GM12878 (cell line): Measurements from ENCODE around the gene BDKRB2. TPM values are rescaled to one million over a fixed set of nuclear protein-coding genes. Genes with fewer than 3 reads are reported as not detected.

Source experiments
- ATAC-seq: fragments of 200-7000 bp; cut with Tn5 transposase; 3 replicates; pipeline ENCODE4 v1.9.1; 2020; ENCODE audit warnings: mild to moderate bottlenecking, moderate library complexity
- BruUV-seq: library from RNA; stranded (reverse); fragments of 400-500 nt; replicated peaks from 2 replicates; lab custom pipeline; 2021; lab: Mats Ljungman, UMichigan
- CTCF ChIA-PET: fragments of 300-600 bp; sonication (Branson Sonifier 250); formaldehyde crosslinking; extraction: SDS; loops from one replicate; lab custom pipeline; 2021; ENCODE audit warnings: inconsistent platforms; lab: Yijun Ruan, JAX
- POLR2A ChIA-PET: fragments of 350-600 bp; formaldehyde crosslinking; extraction: SDS; loops from one replicate; lab custom pipeline; 2021; ENCODE audit warnings: inconsistent platforms; lab: Charles Lee
- RAD21 ChIA-PET: fragments of 300-600 bp; sonication (Branson Sonifier 250); formaldehyde crosslinking; loops from one replicate; lab custom pipeline; 2023; ENCODE audit warnings: antibody characterized with exemption; ENCODE audit not compliant: unreplicated experiment; lab: Charles Lee
- SMC1A ChIA-PET: fragments of 300-600 bp; sonication (Branson Sonifier 250); formaldehyde crosslinking; loops from one replicate; lab custom pipeline; 2023; ENCODE audit not compliant: unreplicated experiment, uncharacterized antibody; lab: Charles Lee
- DNase-seq: peaks from one replicate; pipeline ENCODE4 v3.0.0-alpha.2; 2011; ENCODE audit warnings: low read depth, low spot score
- FAIRE-seq: peaks from 3 replicates; lab custom pipeline; 2011; peaks lifted over from hg19 to GRCh38; lab: Jason Lieb, UNC
- H2AFZ ChIP-seq: 2 replicates; pipeline ENCODE4 v1.6.0; 2011; ENCODE audit warnings: low read depth, low read length, control low read depth; ENCODE audit not compliant: control insufficient read depth
- H3K27ac ChIP-seq: 2 replicates; pipeline ENCODE4 v1.5.1; 2011; ENCODE audit warnings: control low read depth; ENCODE audit not compliant: control insufficient read depth, insufficient read depth
- H3K27me3 ChIP-seq, 2 experiments: replicated peaks in 1 of 2; 2 replicates each; pipeline versions ENCODE4 v1.6.0 to v1.6.1; 2011; ENCODE audit warnings: low read length in 1 of 2; ENCODE audit not compliant: control insufficient read depth in 2 of 2, insufficient read depth in 2 of 2
- H3K36me3 ChIP-seq, 2 experiments: 2 replicates each; pipeline ENCODE4 v1.5.1; 2011; ENCODE audit warnings: low read length in 1 of 2; ENCODE audit not compliant: control insufficient read depth in 2 of 2, insufficient read depth in 2 of 2
- H3K4me1 ChIP-seq: 2 replicates; pipeline ENCODE4 v1.6.1; 2011; ENCODE audit warnings: mild to moderate bottlenecking, low read length, moderate library complexity, mixed read lengths; ENCODE audit not compliant: control insufficient read depth, insufficient read depth
- H3K4me2 ChIP-seq: 2 replicates; pipeline ENCODE4 v1.6.0; 2011; ENCODE audit warnings: control low read depth; ENCODE audit not compliant: control insufficient read depth, insufficient read depth
- H3K4me3 ChIP-seq: fragments of 200-600 bp; sonication (generic); 2 replicates; pipeline ENCODE4 v1.5.1; 2016
- H3K79me2 ChIP-seq: 2 replicates; pipeline ENCODE4 v1.6.0; 2011; ENCODE audit warnings: low read length; ENCODE audit not compliant: control insufficient read depth, insufficient read depth
- H3K9ac ChIP-seq: 2 replicates; pipeline ENCODE4 v1.8.0; 2011; ENCODE audit warnings: low read length, control low read depth, mixed read lengths; ENCODE audit not compliant: control insufficient read depth, insufficient read depth
- H3K9me3 ChIP-seq: replicated peaks from 3 replicates; pipeline ENCODE4 v1.5.1; 2011; ENCODE audit warnings: mild to moderate bottlenecking, low read length; ENCODE audit not compliant: control insufficient read depth, insufficient read depth
- H4K20me1 ChIP-seq: 2 replicates; pipeline ENCODE4 v1.6.0; 2011; ENCODE audit not compliant: control insufficient read depth, insufficient read depth
- EP300 ChIP-seq, 2 experiments: fragments of 150-350 bp in 1 of 2; IDR thresholded peaks; 2 replicates each; pipeline ENCODE4 v1.6.1; 2011 to 2012; ENCODE audit warnings: low read depth in 2 of 2, low read length in 2 of 2, borderline replicate concordance in 1 of 2, improper control_type of control experiment in 1 of 2, inconsistent platforms in 1 of 2; ENCODE audit not compliant: control insufficient read depth in 1 of 2
- FOXM1 ChIP-seq: IDR thresholded peaks from 2 replicates; pipeline ENCODE4 v1.6.1; 2012; ENCODE audit warnings: low read depth, mild to moderate bottlenecking, inconsistent platforms, low read length, moderate library complexity
- MEF2A ChIP-seq: IDR thresholded peaks from 2 replicates; pipeline ENCODE4 v1.6.1; 2011; ENCODE audit warnings: low read depth, mild to moderate bottlenecking, low read length, moderate library complexity; ENCODE audit not compliant: insufficient read depth
- NFIC ChIP-seq: IDR thresholded peaks from 2 replicates; pipeline ENCODE4 v1.6.1; 2012; ENCODE audit warnings: low read depth, mild to moderate bottlenecking, inconsistent platforms, low read length, moderate library complexity
- RBBP5 ChIP-seq: fragments of 200-600 bp; sonication (generic); conservative IDR thresholded peaks from 2 replicates; pipeline ENCODE4 v1.6.1; 2016
- RELA ChIP-seq: fragments of 450-650 bp; IDR thresholded peaks from 2 replicates; pipeline ENCODE4 v1.8.0; 2014; ENCODE audit warnings: borderline replicate concordance; ENCODE audit not compliant: partially characterized antibody
- SRF ChIP-seq, 2 experiments: IDR thresholded peaks; 2 replicates each; pipeline ENCODE4 v1.6.1; 2011; ENCODE audit warnings: low read depth in 2 of 2, low read length in 2 of 2, mild to moderate bottlenecking in 1 of 2, moderate library complexity in 1 of 2
- TAF1 ChIP-seq: IDR thresholded peaks from 2 replicates; pipeline ENCODE4 v1.6.1; 2011; ENCODE audit warnings: mild to moderate bottlenecking, low read depth, low read length, borderline replicate concordance
- YY1 ChIP-seq: IDR thresholded peaks from 2 replicates; pipeline ENCODE4 v1.6.1; 2011; ENCODE audit warnings: low read depth, mild to moderate bottlenecking, low read length
- ZBED1 ChIP-seq: IDR thresholded peaks from 2 replicates; pipeline ENCODE4 v1.6.1; 2016; ENCODE audit warnings: borderline replicate concordance
- WGBS: methylation state at CpG from one replicate; pipeline ENCODE4 v1.1.6; 2016; ENCODE audit warnings: low lambda C conversion rate; ENCODE audit not compliant: insufficient replicate concordance, insufficient coverage; ENCODE audit errors: missing lambda C conversion rate; 5-methylcytosine and 5-hydroxymethylcytosine counted together
- in situ Hi-C: fragments of 300-500 bp; cut with MboI; formaldehyde crosslinking; loops from 9 replicates; pipeline ENCODE4 v1.14.3; 2018; ENCODE audit warnings: mixed read lengths
- intact Hi-C: fragments of 100-400 bp; cut with micrococcal nuclease; formaldehyde crosslinking; loops from one replicate; pipeline ENCODE4 v1.14.2; 2022; ENCODE audit not compliant: unreplicated experiment
- polyA plus RNA-seq, 11 experiments: library from polyadenylated mRNA; depleted of rRNA in 4 of 11; unstranded in 6 of 11; stranded (reverse) in 5 of 11; fragments of >200 nt; fragmentation: Nextera tagmentation in 4 of 11; fragmentation: Illumina TruSeq in 1 of 11; extraction: Ambion mirVana in 4 of 11; extraction: Trizol in 1 of 11; gene quantifications; 1 replicate in 1 of 11; 2 replicates in 10 of 11; pipeline versions ENCODE4 v1.2.1 to v1.2.3, GENCODE V29; 2011 to 2016; ENCODE audit warnings: inconsistent platforms in 2 of 11, missing spikeins in 2 of 11, low read depth in 1 of 11
- total RNA-seq, 4 experiments: library from RNA; depleted of rRNA in 3 of 4; stranded (reverse); fragments of >200 nt in 3 of 4; fragmentation: Illumina TruSeq in 1 of 4; extraction: Trizol in 1 of 4; gene quantifications; 2 replicates each; pipeline versions ENCODE4 v1.2.1 to v1.2.3, GENCODE V29; 2013 to 2021
- TF ChIP-seq, protein P1 (sequence below): IDR thresholded peaks from 2 replicates; pipeline ENCODE4 v1.6.1; 2011; ENCODE audit warnings: low read depth, mild to moderate bottlenecking, low read length, moderate library complexity, borderline replicate concordance; ENCODE audit errors: extremely low read depth
- TF ChIP-seq, protein P2 (sequence below): fragments of 450-650 bp; IDR thresholded peaks from 2 replicates; pipeline ENCODE4 v1.6.1; 2017; ENCODE audit warnings: borderline replicate concordance
- TF ChIP-seq, protein P3 (sequence below): fragments of 450-650 bp; IDR thresholded peaks from 2 replicates; pipeline ENCODE4 v1.6.1; 2016; ENCODE audit warnings: mild to moderate bottlenecking, moderate library complexity, borderline replicate concordance
- TF ChIP-seq, protein P4 (sequence below): fragments of 450-650 bp; IDR thresholded peaks from 2 replicates; pipeline ENCODE4 v1.6.1; 2018; ENCODE audit warnings: borderline replicate concordance, mild to moderate bottlenecking; ENCODE audit not compliant: partially characterized antibody

BDKRB2 gene
- total and polyA plus RNA-seq, 10 of the 15 experiments (the other 5 are each of a cell fraction or from before 2014, with no cell fraction given) = 0.08 TPM; not detected in 9

DNA sequence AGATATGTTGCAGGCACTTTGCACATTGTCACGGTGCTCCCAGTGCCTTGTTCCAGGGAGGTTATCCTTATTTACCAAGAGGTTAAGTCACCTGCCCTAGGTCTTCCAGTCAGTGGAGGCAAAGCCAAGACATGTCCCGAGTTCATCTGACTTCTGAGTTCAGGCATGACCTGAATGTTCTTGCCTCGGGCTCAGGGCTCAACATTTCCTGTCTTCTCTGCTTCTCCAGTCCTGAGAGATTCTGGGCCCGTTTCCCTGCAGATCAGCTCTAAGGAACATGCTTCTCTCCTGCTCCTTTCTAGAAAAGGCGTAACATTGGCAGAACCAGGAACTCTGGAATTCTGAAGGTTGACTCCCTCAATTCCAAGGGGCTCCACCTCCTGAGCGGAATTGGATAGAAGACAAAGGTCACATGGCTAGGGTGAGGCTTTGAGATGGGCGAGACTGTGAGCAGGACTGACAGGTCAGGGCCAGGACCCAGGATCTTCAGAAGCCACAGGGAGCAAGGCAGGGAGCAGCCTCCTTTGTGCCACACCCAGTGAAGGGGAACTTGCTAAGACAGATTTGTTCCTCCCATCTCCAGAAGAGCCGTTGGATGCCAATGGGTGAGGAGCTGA, 19.9 kb downstream of the BDKRB2 start (continued):
- TF ChIP-seq, protein P1, sequence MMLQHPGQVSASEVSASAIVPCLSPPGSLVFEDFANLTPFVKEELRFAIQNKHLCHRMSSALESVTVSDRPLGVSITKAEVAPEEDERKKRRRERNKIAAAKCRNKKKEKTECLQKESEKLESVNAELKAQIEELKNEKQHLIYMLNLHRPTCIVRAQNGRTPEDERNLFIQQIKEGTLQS = no peak
- TF ChIP-seq NFIC = no peak
- no peak for TF ChIP-seq ZBED1
- TF ChIP-seq MEF2A = no peak
- TF ChIP-seq, protein P2, sequence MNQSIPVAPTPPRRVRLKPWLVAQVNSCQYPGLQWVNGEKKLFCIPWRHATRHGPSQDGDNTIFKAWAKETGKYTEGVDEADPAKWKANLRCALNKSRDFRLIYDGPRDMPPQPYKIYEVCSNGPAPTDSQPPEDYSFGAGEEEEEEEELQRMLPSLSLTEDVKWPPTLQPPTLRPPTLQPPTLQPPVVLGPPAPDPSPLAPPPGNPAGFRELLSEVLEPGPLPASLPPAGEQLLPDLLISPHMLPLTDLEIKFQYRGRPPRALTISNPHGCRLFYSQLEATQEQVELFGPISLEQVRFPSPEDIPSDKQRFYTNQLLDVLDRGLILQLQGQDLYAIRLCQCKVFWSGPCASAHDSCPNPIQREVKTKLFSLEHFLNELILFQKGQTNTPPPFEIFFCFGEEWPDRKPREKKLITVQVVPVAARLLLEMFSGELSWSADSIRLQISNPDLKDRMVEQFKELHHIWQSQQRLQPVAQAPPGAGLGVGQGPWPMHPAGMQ = no peak

DNA sequence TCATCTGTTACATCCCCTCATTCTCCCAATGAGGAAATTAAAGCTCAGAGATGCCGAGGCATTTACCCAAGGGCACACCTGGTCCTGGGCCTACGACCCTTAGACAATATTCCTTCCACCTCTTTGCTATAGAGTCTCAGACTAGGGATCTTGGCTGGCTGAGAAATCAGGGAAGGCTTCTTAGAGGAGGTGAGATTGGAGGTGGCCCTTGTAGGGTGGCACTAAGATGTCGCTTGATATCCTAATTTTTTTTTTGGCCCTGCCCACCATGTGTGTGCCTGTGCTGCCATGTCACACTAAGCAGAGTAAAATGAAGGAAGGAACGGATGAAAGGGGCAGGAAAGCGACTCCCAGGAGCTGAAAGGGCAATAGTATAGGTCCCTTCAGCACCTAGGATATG, 20.6 kb downstream of the BDKRB2 start:
- no peaks in the 10 kb centered on the region; a peak in 1 of 4 replicates for H3K27me3 ChIP-seq
- H2AFZ ChIP-seq = no peak overlapping the region
- ChIA-PET POLR2A (no interaction called here), RAD21 (no interaction called here), SMC1A (no interaction called here), CTCF (no interaction called here)
- WGBS = 6% methylated on average over 5 of the region's 5 CpGs
- H3K79me2 ChIP-seq = no peaks in the 10 kb centered on the region
- TF ChIP-seq EP300 (IDR thresholded peaks at IDR 0.05; ENCODE audit: borderline replicate concordance in 1 of 2, control insufficient read depth in 1 of 2, low read depth in 2 of 2, low read length in 2 of 2) (no peak), TAF1 (no peak), SRF (IDR thresholded peaks at IDR 0.05; ENCODE audit: low read depth in 2 of 2, low read length in 2 of 2) (no peak), RELA (no peak), YY1 (no peak), FOXM1 (no peak), RBBP5 (no peak)
- TF ChIP-seq, protein P3, sequence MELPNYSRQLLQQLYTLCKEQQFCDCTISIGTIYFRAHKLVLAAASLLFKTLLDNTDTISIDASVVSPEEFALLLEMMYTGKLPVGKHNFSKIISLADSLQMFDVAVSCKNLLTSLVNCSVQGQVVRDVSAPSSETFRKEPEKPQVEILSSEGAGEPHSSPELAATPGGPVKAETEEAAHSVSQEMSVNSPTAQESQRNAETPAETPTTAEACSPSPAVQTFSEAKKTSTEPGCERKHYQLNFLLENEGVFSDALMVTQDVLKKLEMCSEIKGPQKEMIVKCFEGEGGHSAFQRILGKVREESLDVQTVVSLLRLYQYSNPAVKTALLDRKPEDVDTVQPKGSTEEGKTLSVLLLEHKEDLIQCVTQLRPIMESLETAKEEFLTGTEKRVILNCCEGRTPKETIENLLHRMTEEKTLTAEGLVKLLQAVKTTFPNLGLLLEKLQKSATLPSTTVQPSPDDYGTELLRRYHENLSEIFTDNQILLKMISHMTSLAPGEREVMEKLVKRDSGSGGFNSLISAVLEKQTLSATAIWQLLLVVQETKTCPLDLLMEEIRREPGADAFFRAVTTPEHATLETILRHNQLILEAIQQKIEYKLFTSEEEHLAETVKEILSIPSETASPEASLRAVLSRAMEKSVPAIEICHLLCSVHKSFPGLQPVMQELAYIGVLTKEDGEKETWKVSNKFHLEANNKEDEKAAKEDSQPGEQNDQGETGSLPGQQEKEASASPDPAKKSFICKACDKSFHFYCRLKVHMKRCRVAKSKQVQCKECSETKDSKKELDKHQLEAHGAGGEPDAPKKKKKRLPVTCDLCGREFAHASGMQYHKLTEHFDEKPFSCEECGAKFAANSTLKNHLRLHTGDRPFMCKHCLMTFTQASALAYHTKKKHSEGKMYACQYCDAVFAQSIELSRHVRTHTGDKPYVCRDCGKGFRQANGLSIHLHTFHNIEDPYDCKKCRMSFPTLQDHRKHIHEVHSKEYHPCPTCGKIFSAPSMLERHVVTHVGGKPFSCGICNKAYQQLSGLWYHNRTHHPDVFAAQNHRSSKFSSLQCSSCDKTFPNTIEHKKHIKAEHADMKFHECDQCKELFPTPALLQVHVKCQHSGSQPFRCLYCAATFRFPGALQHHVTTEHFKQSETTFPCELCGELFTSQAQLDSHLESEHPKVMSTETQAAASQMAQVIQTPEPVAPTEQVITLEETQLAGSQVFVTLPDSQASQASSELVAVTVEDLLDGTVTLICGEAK = no peak
- TF ChIP-seq, protein P4, sequence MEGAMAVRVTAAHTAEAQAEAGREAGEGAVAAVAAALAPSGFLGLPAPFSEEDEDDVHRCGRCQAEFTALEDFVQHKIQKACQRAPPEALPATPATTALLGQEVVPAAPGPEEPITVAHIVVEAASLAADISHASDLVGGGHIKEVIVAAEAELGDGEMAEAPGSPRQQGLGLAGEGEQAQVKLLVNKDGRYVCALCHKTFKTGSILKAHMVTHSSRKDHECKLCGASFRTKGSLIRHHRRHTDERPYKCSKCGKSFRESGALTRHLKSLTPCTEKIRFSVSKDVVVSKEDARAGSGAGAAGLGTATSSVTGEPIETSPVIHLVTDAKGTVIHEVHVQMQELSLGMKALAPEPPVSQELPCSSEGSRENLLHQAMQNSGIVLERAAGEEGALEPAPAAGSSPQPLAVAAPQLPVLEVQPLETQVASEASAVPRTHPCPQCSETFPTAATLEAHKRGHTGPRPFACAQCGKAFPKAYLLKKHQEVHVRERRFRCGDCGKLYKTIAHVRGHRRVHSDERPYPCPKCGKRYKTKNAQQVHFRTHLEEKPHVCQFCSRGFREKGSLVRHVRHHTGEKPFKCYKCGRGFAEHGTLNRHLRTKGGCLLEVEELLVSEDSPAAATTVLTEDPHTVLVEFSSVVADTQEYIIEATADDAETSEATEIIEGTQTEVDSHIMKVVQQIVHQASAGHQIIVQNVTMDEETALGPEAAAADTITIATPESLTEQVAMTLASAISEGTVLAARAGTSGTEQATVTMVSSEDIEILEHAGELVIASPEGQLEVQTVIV = no peak
- no peak for FAIRE-seq
- H3K9ac ChIP-seq = no peak overlapping the region
- DNase-seq = no peak
- H3K4me3 ChIP-seq = no peak overlapping the region
- no peak for ATAC-seq
- intact Hi-C loops (no loop called here), in situ Hi-C loops (no loop called here)
- no peaks in the 10 kb centered on the region for H4K20me1 ChIP-seq
- no peak overlapping the region for H3K27ac ChIP-seq
- no TSS peak for BruUV-seq
- H3K4me1 ChIP-seq = no peaks in the 10 kb centered on the region
- H3K4me2 ChIP-seq = no peak overlapping the region
- no peaks in the 10 kb centered on the region for H3K36me3 ChIP-seq
- H3K9me3 ChIP-seq = no peaks in the 10 kb centered on the region; the same call in 2 of the 3 replicates
